H7 (cell line): Measurements from ENCODE around the gene ST3GAL3. TPM values are rescaled to one million over a fixed set of nuclear protein-coding genes. Genes with fewer than 3 reads are reported as not detected.

ENCODE experiments used
- DNase-seq: peaks from one replicate; pipeline ENCODE4 v3.0.0; 2012
- H3K27me3 ChIP-seq: 2 replicates; pipeline ENCODE4 v1.6.0; 2011; ENCODE audit warnings: mild to moderate bottlenecking, low read length; ENCODE audit not compliant: control insufficient read depth, insufficient read depth
- H3K36me3 ChIP-seq: replicated peaks from 2 replicates; pipeline ENCODE4 v1.5.1; 2011; ENCODE audit warnings: low read length; ENCODE audit not compliant: control insufficient read depth, insufficient read depth
- H3K4me3 ChIP-seq: 2 replicates; pipeline ENCODE4 v1.5.1; 2011; ENCODE audit warnings: low read depth, mild to moderate bottlenecking, control low read depth, low read length, moderate library complexity; ENCODE audit not compliant: insufficient read depth
- total RNA-seq: library from RNA; depleted of rRNA; stranded (reverse); fragments of >200 nt; shearing (Covaris generic); gene quantifications from 2 replicates; pipeline ENCODE4 v1.2.3, GENCODE V29; 2014

Gene ST3GAL3
- total RNA-seq, 1 experiment from 2014 or later: 18.8 TPM

- no peak overlapping the region for H3K4me3 ChIP-seq
- no peaks in the 10 kb centered on the region for H3K36me3 ChIP-seq
- no peak for DNase-seq
- no peaks in the 10 kb centered on the region for H3K27me3 ChIP-seq
These were observed 71.9 kb downstream of the ST3GAL3 start for GRCh38 chr1:43779266-43779665.

DNA sequence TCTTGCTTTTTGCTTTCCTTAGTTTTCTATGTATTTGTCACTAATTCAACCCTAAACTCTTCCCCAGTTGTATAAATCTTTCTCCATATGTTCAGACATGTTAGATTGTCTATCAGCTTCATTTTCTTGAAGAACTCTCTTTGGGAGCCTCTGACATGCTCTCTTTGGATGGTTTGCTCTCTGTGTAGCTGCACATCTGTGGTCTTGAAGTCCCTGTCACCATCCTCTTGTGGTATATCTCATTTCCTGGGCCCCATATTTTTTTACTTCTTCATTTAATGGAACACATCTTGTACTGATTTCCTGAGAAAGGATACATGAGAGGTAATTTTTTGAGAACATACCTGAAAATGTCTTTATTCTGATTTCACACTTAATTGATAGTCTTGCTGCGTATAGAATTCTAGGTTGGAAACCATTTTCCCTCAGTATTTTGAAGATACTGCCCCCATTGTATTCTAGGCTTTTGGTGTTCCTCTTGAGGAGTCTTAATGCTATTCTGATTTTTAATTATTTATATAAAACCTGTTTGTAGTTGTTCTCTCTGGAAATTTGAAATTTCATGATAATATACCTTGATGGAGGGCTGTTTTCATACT is 72.6 kb downstream of the ST3GAL3 start:
- no peak overlapping the region for H3K4me3 ChIP-seq
- H3K27me3 ChIP-seq: no peaks in the 10 kb centered on the region
- H3K36me3 ChIP-seq: no peaks in the 10 kb centered on the region
- DNase-seq: no peak

- H3K36me3 ChIP-seq: no peaks in the 10 kb centered on the region
- no peaks in the 10 kb centered on the region for H3K27me3 ChIP-seq
- no peak overlapping the region for H3K4me3 ChIP-seq
- DNase-seq: no peak
These were observed 74.2 kb downstream of the ST3GAL3 start for GRCh38 chr1:43781574-43781973.

DNA sequence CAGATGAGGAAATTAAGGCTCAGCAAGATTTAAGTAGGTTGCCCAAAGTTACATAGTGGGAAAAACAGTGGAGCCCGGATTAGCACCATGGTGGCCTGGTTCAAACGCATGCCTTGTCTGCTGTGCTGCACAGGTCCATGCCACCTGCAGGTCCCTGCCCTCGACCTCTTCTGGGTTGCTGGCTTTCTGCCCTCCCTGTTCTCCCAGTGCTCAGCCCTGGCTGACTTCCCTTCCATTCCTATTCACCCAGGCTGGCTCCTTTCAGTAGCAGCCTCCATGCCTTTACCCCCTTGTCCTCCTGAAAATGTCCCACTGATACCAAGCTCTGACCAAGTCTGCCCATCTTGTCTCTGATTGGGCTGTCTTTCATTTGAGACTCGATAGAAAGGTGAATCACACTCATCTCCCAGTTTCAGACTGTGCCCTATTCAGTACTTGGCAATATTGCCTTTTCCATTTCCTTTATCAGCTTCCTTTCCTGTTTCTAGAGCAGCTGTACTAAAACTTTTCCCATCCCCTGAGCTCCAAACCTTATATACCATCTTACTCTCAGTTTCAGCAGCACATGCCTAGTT is 75.8 kb downstream of the ST3GAL3 start:
- H3K36me3 ChIP-seq: no peaks in the 10 kb centered on the region
- no peak for DNase-seq
- H3K4me3 ChIP-seq: no peak overlapping the region
- no peaks in the 10 kb centered on the region for H3K27me3 ChIP-seq

DNA sequence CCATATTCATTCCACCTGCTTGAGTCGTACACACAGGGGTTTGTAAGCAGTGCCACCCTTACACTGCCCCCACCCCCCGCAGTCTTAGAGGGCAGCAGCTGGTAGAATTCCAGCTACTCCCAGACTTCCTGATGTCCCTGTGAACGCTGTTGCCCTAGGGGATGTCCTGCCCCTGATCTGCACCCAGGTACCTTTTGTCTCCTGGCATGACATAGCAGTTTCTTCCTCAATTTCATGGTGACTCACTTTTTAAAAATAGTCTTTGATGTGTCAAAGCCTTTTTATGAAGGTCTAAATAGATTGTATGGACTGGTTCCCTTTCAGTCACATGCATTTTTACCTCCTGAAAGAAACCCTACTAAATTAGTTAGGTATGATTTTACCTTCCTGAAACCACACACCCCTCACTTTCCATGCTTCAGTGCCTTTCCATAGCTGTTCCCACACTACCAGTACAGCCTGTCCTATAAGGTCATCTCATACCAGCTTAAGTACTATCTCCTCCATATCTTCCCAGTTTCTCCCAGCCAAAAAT is 76.4 kb downstream of the ST3GAL3 start:
- Histone ChIP-seq H3K36me3 (no peaks in the 10 kb centered on the region), H3K4me3 (no peak overlapping the region), H3K27me3 (no peaks in the 10 kb centered on the region)
- no peak for DNase-seq

- Histone ChIP-seq H3K36me3 (no peaks in the 10 kb centered on the region), H3K4me3 (no peak overlapping the region), H3K27me3 (no peaks in the 10 kb centered on the region)
- DNase-seq: no peak
These were observed 79.0 kb downstream of the ST3GAL3 start for GRCh38 chr1:43786201-43786958.

- Histone ChIP-seq H3K4me3 (no peak overlapping the region), H3K27me3 (no peaks in the 10 kb centered on the region), H3K36me3 (no peaks in the 10 kb centered on the region)
- DNase-seq: no peak
These were observed 79.6 kb downstream of the ST3GAL3 start for GRCh38 chr1:43786960-43787359.

GRCh38 chr1:43789604-43790550 is 82.5 kb downstream of the ST3GAL3 start:
- no peak for DNase-seq
- no peaks in the 10 kb centered on the region for H3K36me3 ChIP-seq
- H3K27me3 ChIP-seq: no peaks in the 10 kb centered on the region
- H3K4me3 ChIP-seq: no peak overlapping the region

DNA sequence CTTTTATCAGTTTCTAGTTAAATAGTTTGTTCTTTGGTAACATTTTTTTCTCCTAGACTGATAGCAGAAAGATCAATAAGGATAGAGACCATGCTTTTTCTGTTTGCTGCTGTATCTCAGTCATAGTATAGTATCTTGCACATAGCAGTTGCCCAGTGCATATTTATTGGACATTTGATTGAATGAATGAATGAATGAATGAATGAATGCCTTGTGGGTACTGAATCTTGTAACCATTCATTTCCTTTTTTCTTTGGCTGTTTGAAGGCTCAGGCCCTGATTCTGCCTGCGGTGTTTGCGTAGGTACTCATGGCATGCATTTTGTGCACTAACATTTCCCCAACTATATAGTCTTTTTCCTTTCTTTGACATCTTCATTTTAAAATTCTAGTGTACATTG is 83.9 kb downstream of the ST3GAL3 start:
- H3K27me3 ChIP-seq: no peaks in the 10 kb centered on the region
- H3K4me3 ChIP-seq: no peak overlapping the region
- no peak for DNase-seq
- no peaks in the 10 kb centered on the region for H3K36me3 ChIP-seq

DNA sequence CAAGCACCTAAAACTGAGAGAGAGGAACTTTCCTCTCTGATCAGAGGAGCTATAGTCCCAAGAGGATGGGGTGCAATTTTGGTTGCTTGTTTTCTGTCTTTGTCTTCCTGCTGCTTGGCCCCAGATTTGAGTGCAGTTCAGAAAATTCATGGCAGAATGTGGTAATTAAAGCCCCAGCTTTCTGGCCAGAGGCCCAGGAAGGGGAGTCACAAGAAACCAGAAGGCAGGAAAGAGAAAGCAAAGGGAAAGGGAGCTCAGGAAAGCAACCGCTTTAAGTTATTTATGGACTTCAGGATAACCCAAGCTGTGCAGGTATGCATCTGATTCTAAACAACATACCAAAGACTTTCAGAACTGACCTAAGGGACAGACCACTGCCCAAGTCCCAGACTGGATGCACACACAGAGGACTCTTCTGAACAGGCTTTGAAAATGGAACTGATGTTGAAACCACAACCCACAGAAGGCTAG is 88.8 kb downstream of the ST3GAL3 start:
- H3K36me3 ChIP-seq: no peaks in the 10 kb centered on the region; the same call in 1 of the 2 replicates

DNA sequence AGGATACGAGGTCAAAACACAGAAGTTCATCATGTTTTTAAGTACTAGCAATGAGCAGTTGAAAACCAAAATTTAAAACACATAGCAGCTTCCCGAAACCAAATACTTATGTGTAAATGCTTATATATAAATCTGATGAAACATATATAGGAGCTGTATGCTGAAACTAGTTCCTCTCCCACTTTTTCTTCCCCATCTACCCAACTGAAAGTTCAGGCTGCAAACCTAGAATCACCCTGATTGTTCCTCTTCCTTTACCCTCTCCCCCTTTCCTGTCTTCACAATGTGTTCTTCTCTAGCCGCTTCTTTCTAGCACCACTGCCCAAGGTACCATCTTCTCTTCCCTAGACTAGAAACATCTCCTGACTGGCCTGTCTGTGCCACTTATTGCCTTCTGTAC is 90.6 kb downstream of the ST3GAL3 start:
- H3K27me3 ChIP-seq: no peaks in the 10 kb centered on the region
- no peak overlapping the region for H3K4me3 ChIP-seq
- H3K36me3 ChIP-seq: no peaks in the 10 kb centered on the region; the same call in 1 of the 2 replicates
- no peak for DNase-seq

More for the DNA sequence above, 88.8 kb downstream of the ST3GAL3 start:
- DNase-seq: no peak
- H3K27me3 ChIP-seq: no peaks in the 10 kb centered on the region
- no peak overlapping the region for H3K4me3 ChIP-seq

DNA sequence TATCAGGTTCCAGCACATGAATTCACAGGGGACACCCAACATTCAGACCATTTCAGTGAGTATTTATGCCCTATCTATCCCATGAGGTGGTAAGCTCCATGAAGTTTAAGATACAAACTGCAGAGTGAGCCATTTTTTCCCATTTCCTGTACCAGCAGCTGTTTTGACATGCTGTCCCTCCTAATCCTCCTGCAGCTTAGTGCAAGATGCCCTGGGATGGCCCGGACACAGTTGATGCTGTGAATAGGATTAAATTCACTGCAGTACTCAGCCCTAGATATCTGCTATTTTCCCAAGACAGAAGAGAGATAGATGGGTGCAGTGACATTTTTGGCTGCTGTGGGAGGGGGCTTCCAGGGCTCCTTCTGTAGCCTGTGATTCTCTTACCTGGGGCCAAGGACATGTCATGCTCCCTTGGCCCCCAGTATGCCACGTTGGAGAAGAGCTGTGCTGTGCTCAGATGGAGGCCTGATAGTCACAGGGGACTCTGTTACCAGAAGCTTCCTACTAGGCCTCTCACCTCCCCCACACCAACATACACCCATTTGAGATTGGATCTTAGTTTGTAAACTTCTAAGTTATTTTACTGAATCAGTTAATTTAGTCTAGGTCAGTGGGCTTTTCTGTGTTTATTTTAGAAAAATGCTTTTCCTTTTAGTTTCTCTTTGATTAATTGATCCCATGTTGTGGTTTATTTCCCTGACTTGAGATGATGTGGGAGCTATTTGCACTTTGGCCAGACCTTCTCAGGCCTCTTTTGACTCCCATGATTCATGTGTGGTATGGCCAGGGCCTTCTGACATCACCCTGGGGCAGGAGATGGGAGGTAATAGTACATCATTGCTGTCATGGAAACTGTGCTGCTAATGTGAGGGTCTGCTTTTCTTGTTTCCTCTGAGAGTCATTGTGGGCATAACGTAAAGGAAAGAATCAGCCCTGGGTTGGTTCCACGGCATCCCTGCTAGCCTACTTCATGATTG is 92.6 kb downstream of the ST3GAL3 start:
- Histone ChIP-seq H3K4me3 (no peak overlapping the region), H3K36me3 (no peaks in the 10 kb centered on the region; the same call in 1 of the 2 replicates), H3K27me3 (no peaks in the 10 kb centered on the region)
- no peak for DNase-seq

DNA sequence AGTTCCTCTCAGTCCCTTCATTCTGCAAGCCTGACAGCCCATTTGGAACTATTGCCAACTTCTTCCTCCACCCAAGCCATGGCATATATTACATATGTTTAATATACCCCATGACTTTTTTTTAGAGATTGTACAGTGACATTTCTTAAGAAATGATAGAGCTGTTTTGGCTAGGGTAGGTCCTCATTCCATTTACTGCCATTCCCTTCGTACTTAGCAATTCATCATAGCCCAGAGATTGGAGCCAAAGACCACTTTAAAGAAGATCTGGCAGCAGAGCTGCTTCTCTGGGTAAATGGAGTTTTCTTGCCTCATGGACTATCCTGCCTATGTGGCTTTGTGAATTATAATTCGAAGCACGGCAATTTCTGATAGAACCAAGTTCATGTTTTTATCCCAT is 93.4 kb downstream of the ST3GAL3 start:
- no peaks in the 10 kb centered on the region; the same call in 1 of the 2 replicates for H3K36me3 ChIP-seq
- no peak overlapping the region for H3K4me3 ChIP-seq
- DNase-seq: no peak
- no peaks in the 10 kb centered on the region for H3K27me3 ChIP-seq
